D721Med (cell line): ENCODE measurements around the gene BAX.

Experiments used
- DNase-seq: peaks from one replicate; pipeline ENCODE4 v3.0.0; 2011; ENCODE audit warnings: low spot score; ENCODE audit not compliant: insufficient read length
- FAIRE-seq: peaks from 2 replicates; lab custom pipeline; 2011; peaks lifted over from hg19 to GRCh38; lab: Jason Lieb, UNC
- CTCF ChIP-seq: IDR thresholded peaks from 2 replicates; pipeline ENCODE4 v1.5.1; 2012; ENCODE audit warnings: mild to moderate bottlenecking, control low read depth; ENCODE audit not compliant: insufficient read depth; ENCODE audit errors: missing control alignments

The BAX gene

GRCh38 chr19:48975947-48976847, 21.5 kb downstream of the BAX start:
- DNase-seq (no peak), FAIRE-seq (no peak)
- TF ChIP-seq CTCF = no peak

GRCh38 chr19:48977061-48977460, 22.4 kb downstream of the BAX start:
- DNase-seq = no peak
- FAIRE-seq = no peak
- TF ChIP-seq CTCF = no peak

- TF ChIP-seq CTCF = no peak
- FAIRE-seq (no peak), DNase-seq (no peak)
Observed at GRCh38 chr19:48982280-48982679, 27.6 kb downstream of the BAX start.

- TF ChIP-seq CTCF = no peak
- DNase-seq (no peak), FAIRE-seq (no peak)
Observed at GRCh38 chr19:48985711-48986110, 31.0 kb downstream of the BAX start.

GRCh38 chr19:48986211-48986610, 31.5 kb downstream of the BAX start:
- DNase-seq = no peak
- no peak for FAIRE-seq
- TF ChIP-seq CTCF = no peak

- FAIRE-seq (no peak), DNase-seq (no peak)
- no peak for TF ChIP-seq CTCF
Observed at GRCh38 chr19:48987323-48987722, 32.6 kb downstream of the BAX start.

- DNase-seq = no peak
- TF ChIP-seq CTCF = no peak
- FAIRE-seq = no peak
Observed at GRCh38 chr19:48988286-48988685, 33.6 kb downstream of the BAX start.
